Mammary epithelial cell (primary cell): ENCODE measurements around the gene ERMN.

Experiments used
- CTCF ChIP-seq, 2 donors: IDR thresholded peaks in 1 of 2; conservative IDR thresholded peaks in 1 of 2; 2 replicates each; pipeline ENCODE4 v1.5.1; 2011 to 2012; ENCODE audit warnings: inconsistent platforms in 2 of 2, low read length in 2 of 2, mild to moderate bottlenecking in 2 of 2, control low read depth in 1 of 2, low read depth in 1 of 2; ENCODE audit not compliant: insufficient read depth in 1 of 2; ENCODE audit errors: extremely low read depth in 1 of 2
- EZH2 ChIP-seq: IDR thresholded peaks from 2 replicates; pipeline ENCODE4 v1.6.1; 2012; ENCODE audit warnings: low read length, inconsistent platforms, borderline replicate concordance

GRCh38 chr2:157336137-157337010, 10.8 kb upstream of the ERMN start:
- TF ChIP-seq CTCF (conservative IDR thresholded peaks at IDR 0.05 in 1 of 2, IDR thresholded peaks at IDR 0.05 in 1 of 2; ENCODE audit: extremely low read depth in 1 of 2, insufficient read depth in 1 of 2, low read depth in 1 of 2, low read length in 2 of 2) (peak; percentile 75 to 84), EZH2 (no peak)
